GM20431 (cell line): ENCODE data around the gene HPGDS.
"Not testable (repeated sequence)": the region's sequence is repeated elsewhere in the genome, so short reads cannot be mapped to it uniquely, and the experiment has no call there.

Experiments used
- in situ Hi-C: fragments of 300-500 bp; cut with MseI, MboI; formaldehyde crosslinking; loops from one replicate; pipeline ENCODE4 v1.15.0; 2020; ENCODE audit warnings: low sequenced_read_pairs; ENCODE audit not compliant: unreplicated experiment

HPGDS gene

GRCh38 chr4:94333866-94334265 lies 8.8 kb downstream of the HPGDS start:
- in situ Hi-C loops, result no loop called here

DNA sequence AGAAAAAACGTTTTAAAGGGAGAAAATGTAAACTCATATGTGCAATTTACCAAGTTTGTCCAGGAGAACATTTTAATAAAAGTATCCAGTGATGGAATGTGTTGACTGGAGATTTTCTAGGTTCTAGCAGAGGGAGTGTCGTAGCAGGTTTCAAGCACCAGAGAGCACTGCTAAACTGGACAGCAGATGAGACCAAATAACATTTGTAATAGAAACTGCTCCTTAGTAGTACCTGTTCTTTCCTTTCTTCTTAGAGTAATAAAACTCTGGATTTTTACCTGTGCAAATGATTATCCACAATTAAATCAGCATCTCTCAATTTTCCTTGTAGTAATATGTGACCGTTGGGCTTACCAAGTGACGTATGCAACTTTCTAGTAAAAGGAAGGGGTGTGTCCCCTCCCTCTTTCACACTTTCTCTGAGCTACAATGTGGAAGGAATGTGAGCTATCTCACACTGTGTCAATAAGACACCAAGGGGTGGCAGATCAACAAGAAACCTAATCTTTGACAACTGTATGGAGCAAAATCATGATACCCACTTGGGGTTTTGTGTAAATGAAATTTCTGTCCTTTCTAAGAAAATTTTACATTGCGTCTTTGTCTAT lies 9.5 kb downstream of the HPGDS start:
- in situ Hi-C loops, result no loop called here

GRCh38 chr4:94329933-94330332 lies 12.7 kb downstream of the HPGDS start:
- in situ Hi-C loops, result no loop called here

DNA sequence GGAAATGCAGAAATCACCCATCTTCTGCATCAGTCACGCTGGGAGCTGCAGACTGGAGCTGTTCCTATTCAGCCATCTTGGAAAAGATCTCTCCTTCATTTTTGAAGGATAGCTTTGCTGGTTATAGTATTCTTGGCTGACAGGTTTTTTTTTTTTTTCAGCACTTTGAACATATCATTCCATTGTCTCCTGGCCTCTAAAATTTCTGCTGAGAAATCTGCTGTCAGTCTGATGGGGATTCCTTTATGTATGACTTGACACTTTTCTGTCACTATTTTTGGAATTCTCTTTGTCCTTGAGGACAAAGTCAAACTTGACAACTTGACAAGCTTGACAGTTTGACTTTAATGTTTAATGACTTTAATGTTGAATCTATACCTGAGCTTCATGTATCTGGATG lies 16.8 kb downstream of the HPGDS start:
- in situ Hi-C loops, result no loop called here

DNA sequence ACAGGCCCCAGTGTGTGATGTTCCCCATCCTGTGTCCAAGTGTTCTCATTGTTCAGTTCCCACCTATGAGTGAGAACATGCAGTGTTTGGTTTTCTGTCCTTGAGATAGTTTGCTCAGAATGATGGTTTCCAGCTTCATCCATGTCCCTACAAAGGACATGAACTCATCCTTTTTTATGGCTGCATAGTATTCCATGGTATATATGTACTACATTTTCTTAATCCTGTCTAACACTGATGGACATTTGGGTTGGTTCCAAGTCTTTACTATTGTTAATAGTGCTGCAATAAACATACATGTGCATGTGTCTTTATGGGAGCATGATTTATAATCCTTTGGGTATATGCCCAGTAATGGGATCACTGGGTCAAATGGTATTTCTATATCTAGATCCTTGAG lies 22.7 kb downstream of the HPGDS start:
- in situ Hi-C loops, result not testable (repeated sequence)

DNA sequence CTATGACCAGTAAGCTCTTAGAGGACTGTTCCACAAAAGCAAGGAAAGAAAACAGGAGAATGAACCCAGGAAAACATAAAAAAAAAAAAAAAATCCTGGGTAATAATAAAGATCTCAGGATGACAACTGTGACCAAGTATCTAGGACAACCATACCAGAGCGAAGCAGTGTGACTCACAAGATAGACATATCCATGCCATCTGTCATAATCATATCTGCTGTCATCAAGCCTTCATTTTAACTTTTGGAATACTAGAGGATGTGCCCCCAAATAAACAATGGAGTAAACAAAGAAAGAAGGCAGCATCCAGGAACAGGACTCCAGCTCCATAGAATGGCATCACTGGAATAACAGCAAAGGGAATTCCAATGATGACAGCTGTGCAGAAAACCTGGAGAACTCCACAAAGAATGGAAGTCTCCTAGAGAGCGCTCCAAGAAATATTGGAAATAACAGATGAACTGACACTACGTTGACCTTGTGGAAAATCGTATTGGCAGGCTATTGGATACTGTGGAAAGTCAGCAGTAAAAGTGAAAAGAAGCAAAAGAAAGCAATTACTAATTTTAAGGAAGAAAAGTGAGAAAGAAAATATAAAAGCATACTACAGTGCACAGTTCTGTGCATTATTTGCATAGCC lies 35.3 kb downstream of the HPGDS start:
- in situ Hi-C loops, result no loop called here

DNA sequence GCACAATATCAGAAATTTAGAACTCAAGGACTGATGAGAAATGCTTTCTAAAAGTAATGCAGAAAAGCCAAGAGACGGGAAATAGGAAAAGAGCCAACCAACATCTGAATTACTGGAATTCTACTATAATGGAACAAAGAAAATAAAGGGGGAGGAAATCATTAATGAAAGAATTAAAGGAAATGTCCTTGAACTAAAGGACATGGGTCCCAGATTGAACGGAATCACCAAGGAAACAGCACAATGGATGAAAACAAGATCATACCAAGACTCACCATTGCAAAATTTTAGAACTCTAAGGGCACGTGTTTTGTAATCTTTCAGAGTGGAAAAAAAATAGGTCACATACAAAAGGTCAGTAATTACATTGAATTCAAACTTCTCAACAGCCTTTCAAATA lies 35.9 kb downstream of the HPGDS start:
- in situ Hi-C loops, result no loop called here

- in situ Hi-C loops, result no loop called here
Observed at GRCh38 chr4:94305466-94306225, 37.0 kb downstream of the HPGDS start.

DNA sequence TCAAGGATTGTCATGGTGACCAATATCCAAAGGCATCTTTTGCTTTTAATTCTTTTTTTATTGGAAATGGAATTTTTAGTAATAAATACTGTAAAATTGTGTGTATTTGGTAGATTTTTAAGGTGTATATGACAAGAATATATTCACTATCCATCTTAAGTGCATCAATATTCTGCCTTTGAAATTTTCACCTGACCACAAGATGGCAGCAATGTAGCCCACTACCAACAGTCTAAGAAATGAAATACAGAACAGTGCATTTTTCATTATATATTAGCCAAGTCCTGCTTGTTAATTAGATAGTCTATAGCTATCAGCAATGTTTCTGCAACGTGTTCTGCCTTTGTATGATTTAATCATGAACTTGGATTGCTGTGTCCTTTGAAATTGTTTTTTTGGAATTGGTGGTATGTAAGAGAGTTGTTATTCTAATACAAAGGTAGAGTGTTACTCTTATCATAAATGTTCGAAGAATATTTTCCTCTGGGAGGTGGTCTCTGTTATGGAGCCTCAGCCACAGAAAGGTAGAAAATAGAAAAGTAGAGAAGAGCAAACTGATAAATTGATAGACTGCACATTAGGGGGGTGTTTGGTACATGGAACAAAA lies 38.2 kb downstream of the HPGDS start:
- in situ Hi-C loops, result no loop called here

DNA sequence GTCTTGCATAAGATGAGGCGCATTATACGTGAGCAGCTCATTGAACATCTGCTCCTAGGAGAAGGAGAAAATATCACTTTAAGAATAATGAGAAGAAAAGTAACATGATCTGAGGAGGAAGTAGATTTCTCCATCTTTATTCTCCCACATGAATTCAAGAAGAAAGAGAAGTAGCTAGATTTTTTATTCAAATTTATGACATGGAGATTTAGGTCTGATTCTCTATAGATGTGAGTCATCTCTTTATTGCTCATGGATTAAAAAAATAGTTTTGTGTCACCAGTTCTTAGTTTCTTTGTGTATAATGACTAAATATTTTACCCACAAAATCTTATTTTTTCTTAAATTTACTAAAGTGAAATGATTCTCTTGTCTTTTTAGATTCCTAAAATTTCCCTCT lies 40.4 kb downstream of the HPGDS start:
- in situ Hi-C loops, result no loop called here

GRCh38 chr4:94298725-94299252 lies 43.8 kb downstream of the HPGDS start:
- in situ Hi-C loops, result no loop called here

- in situ Hi-C loops, result not testable (repeated sequence)
Observed at GRCh38 chr4:94295473-94295872, 47.2 kb downstream of the HPGDS start.

DNA sequence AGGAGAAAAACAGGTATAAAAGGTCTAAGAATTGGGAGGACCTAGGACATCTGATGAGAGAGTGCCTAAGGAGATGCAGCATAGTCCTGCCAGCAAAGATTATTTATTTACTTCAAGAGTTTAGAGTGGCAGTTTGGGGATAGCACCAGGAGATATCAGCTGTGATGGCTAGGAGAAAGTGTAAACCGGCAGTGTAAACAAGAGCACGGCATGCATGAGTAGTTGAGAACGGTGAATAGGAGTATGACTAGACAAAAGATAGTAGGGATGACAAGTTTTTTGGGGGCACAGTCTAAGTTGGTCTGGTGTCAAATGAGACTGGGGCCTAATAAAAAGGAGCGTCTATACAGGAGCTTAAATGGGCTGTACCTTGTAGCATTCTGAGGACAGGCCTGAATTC lies 48.7 kb downstream of the HPGDS start:
- in situ Hi-C loops, result not testable (repeated sequence)

GRCh38 chr4:94290245-94290644 lies 52.4 kb downstream of the HPGDS start:
- in situ Hi-C loops, result no loop called here

DNA sequence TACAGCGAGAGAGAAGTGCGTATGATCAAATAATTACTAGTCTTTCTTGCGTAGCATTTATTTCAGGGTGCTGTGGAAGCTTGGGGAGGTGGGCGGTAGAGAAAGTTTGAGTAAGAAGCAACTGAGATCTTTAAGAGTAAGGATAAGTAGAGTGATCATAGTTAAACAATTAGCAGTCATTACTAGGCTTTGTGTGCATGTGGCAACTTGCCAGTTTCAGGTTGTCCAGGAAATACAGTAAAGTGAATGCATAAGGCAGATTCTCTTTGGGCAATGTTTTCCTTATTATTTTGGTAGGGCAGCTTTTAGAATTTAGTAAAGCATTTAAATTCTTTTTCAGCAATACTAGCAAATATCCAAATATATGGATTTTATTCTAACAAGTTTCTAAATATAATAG lies 57.0 kb downstream of the HPGDS start:
- in situ Hi-C loops, result no loop called here

GRCh38 chr4:94284889-94285288 lies 57.7 kb downstream of the HPGDS start:
- in situ Hi-C loops, result no loop called here

DNA sequence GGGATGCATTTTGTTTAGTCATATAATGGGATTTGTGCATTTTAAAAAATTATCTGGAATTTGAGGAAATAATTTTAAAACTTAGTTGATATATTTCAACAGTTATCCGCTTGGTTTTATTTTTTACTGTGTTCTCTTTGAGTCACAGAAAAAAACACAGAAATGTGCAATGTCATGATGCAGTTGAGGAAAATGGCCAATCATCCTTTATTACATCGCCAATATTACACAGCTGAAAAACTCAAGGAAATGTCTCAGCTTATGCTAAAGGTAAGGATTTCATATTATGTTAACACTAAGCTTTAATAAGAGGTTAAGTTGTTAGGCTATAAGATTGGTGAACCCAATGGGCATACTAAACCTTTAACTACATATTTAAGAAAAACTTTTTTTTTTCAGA lies 63.9 kb downstream of the HPGDS start:
- in situ Hi-C loops, result no loop called here

DNA sequence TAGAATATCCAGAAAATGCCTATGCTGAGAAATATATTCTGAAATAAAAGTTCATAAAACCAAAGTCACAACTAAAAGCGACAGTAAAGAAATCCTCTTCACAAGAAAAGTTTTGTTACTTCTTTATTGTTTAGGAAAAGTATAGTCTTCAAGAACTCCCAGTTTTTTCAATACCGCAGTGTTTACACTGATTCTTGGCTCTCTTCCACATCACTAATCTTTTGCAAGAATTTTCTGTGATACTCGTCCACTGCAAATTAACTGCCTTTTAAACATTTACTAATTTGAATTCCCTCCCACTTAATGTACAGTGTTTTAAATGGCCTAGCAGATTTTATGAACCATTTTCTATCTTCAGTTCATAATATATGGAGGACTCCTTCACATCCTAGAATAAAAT lies 65.1 kb downstream of the HPGDS start:
- in situ Hi-C loops, result no loop called here

DNA sequence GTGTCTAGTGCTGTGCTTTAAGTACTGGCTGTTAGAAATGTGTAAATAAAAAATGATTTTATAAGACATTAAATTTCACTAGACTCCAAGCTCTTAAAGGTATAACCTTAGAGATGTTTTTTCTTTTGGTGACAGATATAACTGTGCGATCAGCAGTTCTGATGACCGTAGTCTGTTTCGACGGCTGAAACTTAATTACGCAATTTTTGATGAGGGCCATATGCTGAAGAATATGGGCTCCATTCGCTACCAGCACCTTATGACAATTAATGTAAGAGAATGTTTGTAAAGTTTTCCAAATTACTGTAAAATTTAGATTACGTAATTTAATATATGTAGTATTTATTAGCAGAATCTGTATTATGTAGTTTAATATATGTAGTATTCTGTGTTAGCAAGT lies 66.4 kb downstream of the HPGDS start:
- in situ Hi-C loops, result no loop called here

- in situ Hi-C loops, result no loop called here
Observed at GRCh38 chr4:94274912-94275311, 67.7 kb downstream of the HPGDS start.

- in situ Hi-C loops, result no loop called here
Observed at GRCh38 chr4:94271248-94271647, 71.4 kb downstream of the HPGDS start.
